Lower lobe of right lung (tissue), 2 donors: ENCODE results near the gene ZNF814. TPM values are rescaled to one million over a fixed set of nuclear protein-coding genes. Genes with fewer than 3 reads are reported as not detected.
"Not testable (repeated sequence)": the region's sequence is repeated elsewhere in the genome, so short reads cannot be mapped to it uniquely, and the experiment has no call there.

Experiments
- ATAC-seq, 2 donors: fragments of 200-7000 bp; cut with Tn5 transposase; one replicate each; pipeline ENCODE4 v1.9.1; 2020 to 2022; ENCODE audit warnings: mild to moderate bottlenecking in 2 of 2, moderate library complexity in 2 of 2
- DNase-seq: peaks from one replicate; pipeline ENCODE4 v3.0.0-alpha.2; 2020
- H3K27ac ChIP-seq: fragments of 200-600 bp; one replicate; pipeline ENCODE4 v1.8.0; 2022
- H3K27me3 ChIP-seq: fragments of 200-600 bp; one replicate; pipeline ENCODE4 v1.8.0; 2022; ENCODE audit warnings: low read depth
- H3K36me3 ChIP-seq: fragments of 200-600 bp; one replicate; pipeline ENCODE4 v1.8.0; 2022; ENCODE audit warnings: mild to moderate bottlenecking
- H3K4me1 ChIP-seq: fragments of 200-600 bp; one replicate; pipeline ENCODE4 v1.8.0; 2022
- H3K4me3 ChIP-seq: fragments of 200-600 bp; one replicate; pipeline ENCODE4 v1.8.0; 2022; ENCODE audit warnings: mild to moderate bottlenecking
- H3K9me3 ChIP-seq: fragments of 200-600 bp; one replicate; pipeline ENCODE4 v1.8.0; 2022
- CTCF ChIP-seq: fragments of 200-600 bp; IDR thresholded peaks from one replicate; pipeline ENCODE4 v1.8.0; 2022; ENCODE audit warnings: antibody characterized with exemption, mild to moderate bottlenecking
- intact Hi-C: fragments of 100-400 bp; cut with DNase I; formaldehyde crosslinking; loops from one replicate; pipeline ENCODE4 v1.11.0; 2022
- total RNA-seq: library from RNA; stranded (reverse); fragmentation: NEBNext Ultra II Directional; extraction: Animal tissue kit (Norgen Biotek cat#: 25700); gene quantifications from one replicate; pipeline ENCODE4 v1.2.1, GENCODE V29; 2021
- donor health status: DM: no; HTN: yes; CAD: no; lungs with severe emphysema.

Gene ZNF814
- total RNA-seq, 1 donor from 2014 or later, result 13.5 TPM

- intact Hi-C loops, result no loop called here
- H3K4me3 ChIP-seq, result no peak overlapping the region
- no peaks in the 10 kb centered on the region for H3K4me1 ChIP-seq
- DNase-seq (no peak), ATAC-seq (no peak)
- H3K27me3 ChIP-seq, result no peaks in the 10 kb centered on the region
- peaks cover 4% of the 10 kb centered on the region for H3K9me3 ChIP-seq
- no peak overlapping the region for H3K27ac ChIP-seq
- no peak for TF ChIP-seq CTCF
- peaks cover 38% of the 10 kb centered on the region for H3K36me3 ChIP-seq
Measured at GRCh38 chr19:57841122-57841763, 47.6 kb downstream of the ZNF814 start.

DNA sequence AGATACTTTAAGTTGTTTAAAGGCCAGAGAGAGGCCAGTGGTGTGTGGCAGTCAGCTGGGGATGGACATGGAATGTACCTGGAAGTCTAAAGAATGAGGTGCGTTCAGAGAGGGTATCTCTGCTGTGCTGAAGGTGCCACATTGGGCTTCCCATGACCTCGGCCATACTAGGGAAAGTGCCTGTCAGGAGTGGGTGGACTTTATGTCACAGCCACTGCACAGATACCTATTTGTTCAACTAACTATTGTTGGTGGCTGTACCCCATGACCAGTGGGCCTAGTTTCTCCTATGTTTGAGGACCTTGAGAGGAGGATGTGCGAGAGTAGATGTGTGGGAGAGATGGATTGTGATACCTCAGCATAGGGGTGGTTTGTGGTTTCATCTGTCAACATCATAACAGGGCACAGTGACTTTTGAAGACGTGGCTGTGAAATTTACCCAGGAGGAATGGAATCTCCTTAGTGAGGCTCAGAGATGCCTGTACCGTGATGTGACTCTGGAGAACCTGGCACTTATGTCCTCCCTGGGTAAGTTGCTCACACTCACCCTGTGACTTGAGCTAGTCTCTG lies 50.1 kb downstream of the ZNF814 start:
- ATAC-seq, result not testable (repeated sequence)

DNA sequence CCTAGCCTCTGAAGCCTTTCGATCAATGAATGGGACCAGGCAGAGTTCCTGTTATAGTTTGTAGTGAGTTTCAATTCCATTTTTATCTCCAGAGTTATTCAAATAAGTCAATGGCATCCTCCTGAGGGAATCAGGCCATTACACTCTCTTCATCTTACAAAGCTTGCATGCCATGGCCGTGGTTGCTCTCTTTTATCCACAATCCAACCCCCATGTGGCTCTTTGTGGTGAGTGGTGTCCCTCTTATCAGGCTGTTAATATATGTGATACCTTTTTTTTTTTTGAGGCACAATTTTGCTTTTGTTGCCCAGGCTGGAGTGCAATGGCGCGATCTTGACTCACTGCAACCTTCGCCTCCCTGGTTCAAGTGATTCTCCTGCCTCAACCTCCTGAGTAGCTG lies 51.8 kb downstream of the ZNF814 start:
- peaks cover 30% of the 10 kb centered on the region for H3K36me3 ChIP-seq
- H3K9me3 ChIP-seq, H3K27me3 ChIP-seq, H3K4me1 ChIP-seq, ATAC-seq, H3K4me3 ChIP-seq, H3K27ac ChIP-seq, intact Hi-C loops, DNase-seq: not testable (repeated sequence)

More for the DNA sequence above, 50.1 kb downstream of the ZNF814 start:
- DNase-seq, H3K4me3 ChIP-seq, H3K27ac ChIP-seq, H3K27me3 ChIP-seq, H3K9me3 ChIP-seq, H3K4me1 ChIP-seq, intact Hi-C loops: not testable (repeated sequence)
- peaks cover 38% of the 10 kb centered on the region for H3K36me3 ChIP-seq

DNA sequence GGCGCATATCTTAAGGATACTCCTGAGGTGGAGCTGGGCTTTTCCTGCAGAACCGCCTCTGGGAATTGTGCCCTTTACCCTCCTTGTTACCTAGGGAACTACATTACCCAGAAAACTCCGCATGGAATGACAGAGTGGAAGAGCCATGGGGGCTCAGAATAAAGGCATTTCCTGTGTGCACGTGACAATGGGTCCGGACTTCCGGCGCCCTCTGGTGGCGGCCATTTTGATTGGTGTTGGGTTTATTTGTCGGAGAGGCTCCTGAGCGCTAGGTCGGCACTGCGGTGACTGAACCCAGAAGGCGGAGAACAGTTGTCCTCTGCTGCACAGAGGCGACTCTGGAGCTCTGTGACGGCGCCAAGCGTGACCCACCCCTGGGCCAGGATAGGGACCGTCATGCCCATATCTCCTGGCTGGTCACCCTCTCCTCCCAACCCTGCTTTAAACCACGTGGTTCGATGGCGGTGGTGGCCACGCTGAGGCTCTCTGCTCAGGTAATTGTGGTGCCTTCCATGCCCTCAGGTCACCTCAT lies 58.7 kb downstream of the ZNF814 start, which contains the start of gene ZNF587B:
Gene ZNF587B (plus strand): TSS at position 229 of the 532 bp plus-strand sequence. CDS start 230 bp downstream, at position 459.
- H3K27ac ChIP-seq, result peak within 1 kb of the TSS; percentile 41
- H3K27me3 ChIP-seq, result no peaks in the 10 kb centered on the region
- no peaks in the 10 kb centered on the region for H3K36me3 ChIP-seq
- intact Hi-C loops, result no loop called here
- TF ChIP-seq CTCF, result peak; percentile 33
- DNase-seq, result peak; percentile 67
- no peaks in the 10 kb centered on the region for H3K4me1 ChIP-seq
- no peaks in the 10 kb centered on the region for H3K9me3 ChIP-seq
- peak; percentile 81 to 88 for ATAC-seq
- peak within 1 kb of the TSS; percentile 54 for H3K4me3 ChIP-seq

- no peak for ATAC-seq
- no peak for TF ChIP-seq CTCF
- intact Hi-C loops, result no loop called here
- no peak for DNase-seq
- Histone ChIP-seq H3K36me3 (no peaks in the 10 kb centered on the region), H3K4me3 (no peak overlapping the region), H3K27me3 (no peaks in the 10 kb centered on the region), H3K27ac (no peak overlapping the region), H3K4me1 (no peaks in the 10 kb centered on the region), H3K9me3 (no peaks in the 10 kb centered on the region)
Measured at GRCh38 chr19:57829316-57829715, 59.5 kb downstream of the ZNF814 start.

DNA sequence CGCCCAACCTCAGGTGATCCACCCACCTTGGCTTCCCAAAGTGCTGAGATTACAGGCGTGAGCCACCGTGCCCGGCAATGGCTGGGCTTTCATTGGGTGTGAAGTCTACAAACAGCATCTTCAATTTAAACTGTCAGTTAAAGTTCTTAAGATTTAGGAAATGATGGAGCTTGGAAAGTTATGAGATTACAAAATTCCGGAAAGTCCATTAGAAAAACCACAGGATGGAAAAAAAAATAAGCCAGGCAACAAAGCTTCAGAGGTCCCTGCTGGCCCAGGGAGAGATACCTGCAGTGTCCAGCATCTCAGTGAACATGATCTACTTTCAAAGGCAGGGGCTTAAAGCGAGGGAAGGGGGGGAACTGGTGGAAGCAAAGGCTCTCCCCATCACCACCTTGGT lies 63.3 kb downstream of the ZNF814 start:
- intact Hi-C loops, result no loop called here
- no peaks in the 10 kb centered on the region for H3K9me3 ChIP-seq
- H3K4me3 ChIP-seq, result no peak overlapping the region
- no peaks in the 10 kb centered on the region for H3K27me3 ChIP-seq
- ATAC-seq (no peak), DNase-seq (no peak)
- no peaks in the 10 kb centered on the region for H3K36me3 ChIP-seq
- no peak overlapping the region for H3K27ac ChIP-seq
- no peak for TF ChIP-seq CTCF
- H3K4me1 ChIP-seq, result peaks cover 4% of the 10 kb centered on the region

DNA sequence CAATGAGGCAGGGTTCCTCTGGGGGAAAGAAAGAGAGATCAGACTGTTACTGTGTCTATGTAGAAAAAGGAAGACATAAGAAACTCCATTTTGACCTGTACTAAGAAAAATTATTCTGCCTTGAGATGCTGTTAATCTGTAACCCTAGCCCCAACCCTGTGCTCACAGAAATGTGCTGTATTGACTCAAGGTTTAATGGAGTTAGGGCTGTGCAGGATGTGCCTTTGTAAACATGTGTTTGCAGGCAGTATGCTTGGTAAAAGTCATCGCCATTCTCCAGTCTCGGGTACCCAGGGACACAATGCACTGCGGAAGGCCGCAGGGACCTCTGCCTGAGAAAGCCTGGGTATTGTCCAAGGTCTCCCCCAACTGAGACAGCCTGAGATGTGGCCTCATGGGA lies 65.2 kb downstream of the ZNF814 start:
- H3K36me3 ChIP-seq, ATAC-seq, intact Hi-C loops, H3K9me3 ChIP-seq, DNase-seq, H3K4me3 ChIP-seq, H3K27ac ChIP-seq, H3K27me3 ChIP-seq, H3K4me1 ChIP-seq: not testable (repeated sequence)

DNA sequence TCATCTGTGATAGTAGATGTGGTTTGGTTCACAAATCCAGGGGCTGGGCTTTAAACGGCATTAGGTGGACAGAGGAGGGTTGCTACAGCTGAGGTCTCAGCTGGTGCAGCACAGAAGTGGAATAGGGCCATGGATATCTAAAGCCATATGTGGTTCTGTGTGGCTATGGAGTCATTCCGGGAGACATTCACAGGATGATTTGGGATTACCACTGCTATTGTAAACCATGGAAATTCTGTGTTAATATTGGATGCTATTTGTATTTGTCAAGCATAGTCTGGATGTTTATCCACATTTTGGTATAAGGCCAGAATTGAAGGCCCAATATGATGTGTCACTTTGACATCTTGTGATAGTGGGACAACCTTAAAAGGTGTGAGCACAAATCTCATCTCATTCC lies 65.7 kb downstream of the ZNF814 start:
- H3K27ac ChIP-seq, intact Hi-C loops, DNase-seq, H3K27me3 ChIP-seq, ATAC-seq, H3K9me3 ChIP-seq, H3K4me3 ChIP-seq, H3K36me3 ChIP-seq, H3K4me1 ChIP-seq: not testable (repeated sequence)

- H3K4me3 ChIP-seq, H3K9me3 ChIP-seq, H3K36me3 ChIP-seq, H3K27ac ChIP-seq, H3K27me3 ChIP-seq, DNase-seq, ATAC-seq, intact Hi-C loops, H3K4me1 ChIP-seq: not testable (repeated sequence)
Measured at GRCh38 chr19:57821501-57821900, 67.3 kb downstream of the ZNF814 start.

DNA sequence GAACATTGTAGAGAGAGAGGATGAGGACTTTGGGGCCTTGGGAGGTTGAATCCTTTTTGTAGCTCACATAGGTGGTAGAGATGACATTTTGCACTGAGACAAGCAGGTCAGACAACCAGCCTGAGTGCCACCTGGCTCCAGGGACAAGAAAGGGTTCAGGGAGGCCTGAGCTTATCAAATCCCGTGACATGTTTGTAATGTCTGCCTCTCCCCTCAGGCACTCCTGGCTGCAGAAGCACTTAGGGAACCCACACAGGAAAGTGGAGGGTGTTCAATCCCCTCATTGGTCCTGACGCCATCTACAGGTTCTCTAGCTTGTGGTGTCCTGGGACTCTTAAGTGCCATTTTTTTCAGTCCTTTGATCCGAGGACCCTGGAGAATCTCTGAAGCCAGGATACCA lies 67.7 kb downstream of the ZNF814 start:
- H3K4me1 ChIP-seq, H3K36me3 ChIP-seq, H3K9me3 ChIP-seq, intact Hi-C loops, H3K4me3 ChIP-seq, H3K27ac ChIP-seq, DNase-seq, ATAC-seq, H3K27me3 ChIP-seq: not testable (repeated sequence)
